HepG2 (cell line): ENCODE data around the gene SLC16A11. TPM values are rescaled to one million over a fixed set of nuclear protein-coding genes. Genes with fewer than 3 reads are reported as not detected.

ENCODE experiments used
- CBX5 ChIP-seq: sonication (generic); formaldehyde crosslinking; IDR thresholded peaks from 2 replicates; pipeline ENCODE4 v1.4.0; 2020; ENCODE audit warnings: missing genetic modification reagents, borderline replicate concordance
- CEBPZ ChIP-seq: IDR thresholded peaks from 2 replicates; pipeline ENCODE4 v1.6.1; 2012; ENCODE audit warnings: low read length, improper control_type of control experiment
- CHD4 ChIP-seq: fragments of 200-600 bp; sonication (generic); IDR thresholded peaks from 2 replicates; pipeline ENCODE4 v1.7.0; 2017; ENCODE audit warnings: mild to moderate bottlenecking, low read length, borderline replicate concordance
- ESRRA ChIP-seq: sonication (generic); formaldehyde crosslinking; IDR thresholded peaks from 2 replicates; pipeline ENCODE4 v1.5.1; 2020; ENCODE audit warnings: mild to moderate bottlenecking, low read depth, missing genetic modification reagents
- FOXP1 ChIP-seq, 2 experiments: fragments of 450-650 bp in 1 of 2; IDR thresholded peaks; 2 replicates each; pipeline ENCODE4 v1.6.1; 2017 to 2018; ENCODE audit warnings: antibody characterized with exemption in 1 of 2
- GRHL1 ChIP-seq: sonication (generic); formaldehyde crosslinking; conservative IDR thresholded peaks from 2 replicates; pipeline ENCODE4 v1.8.0; 2022; ENCODE audit warnings: missing genetic modification reagents
- HDAC2 ChIP-seq: sonication (generic); formaldehyde crosslinking; IDR thresholded peaks from 2 replicates; pipeline ENCODE4 v1.4.0; 2020; ENCODE audit warnings: missing genetic modification reagents
- HOXA5 ChIP-seq: sonication (generic); formaldehyde crosslinking; IDR thresholded peaks from 2 replicates; pipeline ENCODE4 v1.4.0; 2020; ENCODE audit warnings: missing genetic modification reagents
- ISX ChIP-seq: sonication (generic); formaldehyde crosslinking; conservative IDR thresholded peaks from 2 replicates; pipeline ENCODE4 v1.5.0; 2020; ENCODE audit warnings: missing genetic modification reagents
- MED8 ChIP-seq: sonication (generic); formaldehyde crosslinking; IDR thresholded peaks from 2 replicates; pipeline ENCODE4 v1.8.1; 2023; ENCODE audit warnings: mild to moderate bottlenecking, missing genetic modification reagents; ENCODE audit not compliant: insufficient replicate concordance
- NCOA1 ChIP-seq: sonication (generic); formaldehyde crosslinking; IDR thresholded peaks from 2 replicates; pipeline ENCODE4 v1.9.0; 2021; ENCODE audit warnings: missing genetic modification reagents
- NR2F2 ChIP-seq: IDR thresholded peaks from 2 replicates; pipeline ENCODE4 v1.6.1; 2012; ENCODE audit warnings: low read depth, inconsistent platforms, borderline replicate concordance
- RAD21 ChIP-seq: fragments of 450-650 bp; formaldehyde crosslinking; IDR thresholded peaks from 2 replicates; pipeline ENCODE4 v1.5.0; 2020; ENCODE audit warnings: mild to moderate bottlenecking
- TFDP1 ChIP-seq: IDR thresholded peaks from 2 replicates; pipeline ENCODE4 v1.6.1; 2016; ENCODE audit warnings: missing compliant biosample characterization, missing genetic modification reagents, borderline replicate concordance
- ZBTB21 ChIP-seq: sonication (generic); formaldehyde crosslinking; IDR thresholded peaks from 2 replicates; pipeline ENCODE4 v1.4.0; 2020; ENCODE audit warnings: missing genetic modification reagents
- ZEB1 ChIP-seq: IDR thresholded peaks from 2 replicates; pipeline ENCODE4 v1.6.1; 2012; ENCODE audit warnings: mild to moderate bottlenecking, low read depth, inconsistent platforms; ENCODE audit not compliant: insufficient replicate concordance
- ZNF558 ChIP-seq: sonication (generic); formaldehyde crosslinking; IDR thresholded peaks from 2 replicates; pipeline ENCODE4 v1.9.0; 2022; ENCODE audit warnings: mild to moderate bottlenecking, missing genetic modification reagents, borderline replicate concordance
- ZNF724P ChIP-seq: sonication (generic); formaldehyde crosslinking; IDR thresholded peaks from 2 replicates; pipeline ENCODE4 v1.8.0; 2022; ENCODE audit warnings: missing genetic modification reagents, borderline replicate concordance
- polyA plus RNA-seq, 8 experiments: library from polyadenylated mRNA; depleted of rRNA in 3 of 8; stranded (reverse) in 7 of 8; unstranded in 1 of 8; fragments of >200 nt; fragmentation: Illumina TruSeq in 4 of 8; extraction: Trizol in 4 of 8; gene quantifications; 2 replicates each; pipeline versions ENCODE4 v1.2.1 to v1.2.3, GENCODE V29; 2011 to 2016; ENCODE audit warnings: low read depth in 4 of 8, missing spikeins in 1 of 8, mixed read lengths in 1 of 8; ENCODE audit not compliant: insufficient read depth in 1 of 8
- total RNA-seq, 5 experiments: library from RNA; depleted of rRNA; stranded (reverse); fragments of >200 nt; fragmentation: Illumina TruSeq; extraction: Trizol; gene quantifications; 2 replicates each; pipeline ENCODE4 v1.2.3, GENCODE V29; 2016; ENCODE audit warnings: low read depth in 1 of 5
- TF ChIP-seq, protein P1 (sequence below): sonication (generic); formaldehyde crosslinking; IDR thresholded peaks from 2 replicates; pipeline ENCODE4 v1.9.0; 2022; ENCODE audit warnings: low read depth, missing genetic modification reagents
- TF ChIP-seq, protein P2 (sequence below): sonication (generic); formaldehyde crosslinking; IDR thresholded peaks from 2 replicates; pipeline ENCODE4 v1.8.1; 2022; ENCODE audit warnings: mild to moderate bottlenecking, missing genetic modification reagents

Gene SLC16A11
- total and polyA plus RNA-seq, 2 of the 13 experiments (the other 11 are each of a cell fraction or from before 2014, with no cell fraction given) = not detected

DNA sequence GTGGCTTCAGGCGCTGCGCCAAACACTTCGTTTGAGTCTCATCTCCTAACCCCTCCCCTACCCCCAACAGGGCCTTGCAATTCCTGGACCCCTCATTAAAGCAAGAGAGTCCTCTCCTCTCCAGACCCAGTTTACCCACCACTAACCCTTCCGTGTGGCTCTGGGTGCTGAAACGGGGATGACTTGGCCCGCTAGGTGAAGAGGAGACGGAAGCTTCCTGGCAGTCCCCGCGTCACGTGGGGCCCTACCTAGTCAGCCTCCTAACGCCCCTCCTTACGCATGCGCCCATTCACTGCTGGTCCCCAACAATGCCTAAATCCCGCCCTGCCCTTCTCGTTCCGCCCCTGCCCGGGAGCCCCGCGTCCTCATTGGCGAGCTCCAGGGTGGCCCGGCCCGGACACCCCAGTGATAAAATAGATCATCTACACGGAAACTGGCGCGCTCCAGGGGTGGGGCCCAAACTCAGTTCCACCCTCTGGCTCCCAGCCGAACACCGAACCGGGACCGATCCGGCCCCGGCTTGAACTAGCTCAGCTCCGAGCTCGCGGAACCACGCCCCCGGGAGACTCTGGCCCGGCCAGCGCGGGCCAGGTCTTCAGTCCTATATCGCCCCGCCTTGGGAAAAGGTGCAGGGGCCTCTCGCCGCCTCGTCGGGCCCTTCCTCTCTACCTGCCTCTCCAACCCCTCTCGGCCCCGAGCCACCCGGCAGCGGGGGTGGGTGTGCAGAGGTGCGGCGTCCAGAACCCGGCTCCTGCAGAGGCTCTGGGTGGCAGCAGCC lies 8.1 kb downstream of the SLC16A11 start, which contains the start of gene SLC16A13 (continued):
- no peak for TF ChIP-seq CEBPZ
- no peak for TF ChIP-seq GRHL1 (CRISPR knock-in tag)
- TF ChIP-seq ISX (CRISPR knock-in tag) = no peak
- TF ChIP-seq, protein P1, sequence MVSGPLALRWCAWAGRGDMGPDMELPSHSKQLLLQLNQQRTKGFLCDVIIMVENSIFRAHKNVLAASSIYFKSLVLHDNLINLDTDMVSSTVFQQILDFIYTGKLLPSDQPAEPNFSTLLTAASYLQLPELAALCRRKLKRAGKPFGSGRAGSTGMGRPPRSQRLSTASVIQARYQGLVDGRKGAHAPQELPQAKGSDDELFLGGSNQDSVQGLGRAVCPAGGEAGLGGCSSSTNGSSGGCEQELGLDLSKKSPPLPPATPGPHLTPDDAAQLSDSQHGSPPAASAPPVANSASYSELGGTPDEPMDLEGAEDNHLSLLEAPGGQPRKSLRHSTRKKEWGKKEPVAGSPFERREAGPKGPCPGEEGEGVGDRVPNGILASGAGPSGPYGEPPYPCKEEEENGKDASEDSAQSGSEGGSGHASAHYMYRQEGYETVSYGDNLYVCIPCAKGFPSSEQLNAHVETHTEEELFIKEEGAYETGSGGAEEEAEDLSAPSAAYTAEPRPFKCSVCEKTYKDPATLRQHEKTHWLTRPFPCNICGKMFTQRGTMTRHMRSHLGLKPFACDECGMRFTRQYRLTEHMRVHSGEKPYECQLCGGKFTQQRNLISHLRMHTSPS = no peak
- TF ChIP-seq CBX5 = peak; percentile 23; the same call in 1 of the 2 replicates
- TF ChIP-seq ZEB1 = no peak
- no peak for TF ChIP-seq NCOA1
- peak; percentile 79; the same call in 1 of the 2 replicates for TF ChIP-seq ZNF558 (CRISPR knock-in tag)
- no peak for TF ChIP-seq ZNF724P
- no peak for TF ChIP-seq HDAC2
- 0 out of 2 replicates have a peak, but pooled peaks have one; percentile 16 for TF ChIP-seq CHD4
- TF ChIP-seq, protein P2, sequence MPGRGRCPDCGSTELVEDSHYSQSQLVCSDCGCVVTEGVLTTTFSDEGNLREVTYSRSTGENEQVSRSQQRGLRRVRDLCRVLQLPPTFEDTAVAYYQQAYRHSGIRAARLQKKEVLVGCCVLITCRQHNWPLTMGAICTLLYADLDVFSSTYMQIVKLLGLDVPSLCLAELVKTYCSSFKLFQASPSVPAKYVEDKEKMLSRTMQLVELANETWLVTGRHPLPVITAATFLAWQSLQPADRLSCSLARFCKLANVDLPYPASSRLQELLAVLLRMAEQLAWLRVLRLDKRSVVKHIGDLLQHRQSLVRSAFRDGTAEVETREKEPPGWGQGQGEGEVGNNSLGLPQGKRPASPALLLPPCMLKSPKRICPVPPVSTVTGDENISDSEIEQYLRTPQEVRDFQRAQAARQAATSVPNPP = peak; percentile 74; the same call in 1 of the 2 replicates
- TF ChIP-seq HOXA5 = no peak
- TF ChIP-seq MED8 (CRISPR knock-in tag) = no peak
- TF ChIP-seq ESRRA (CRISPR knock-in tag) = peak; percentile 22; the same call in 1 of the 2 replicates
- no peak for TF ChIP-seq FOXP1 (IDR thresholded peaks at IDR 0.05)
- no peak for TF ChIP-seq FOXP1 (CRISPR knock-in tag; IDR thresholded peaks at IDR 0.05)
- peak; percentile 53; the same call in 1 of the 2 replicates for TF ChIP-seq TFDP1 (CRISPR knock-in tag)
- TF ChIP-seq ZBTB21 = no peak
- TF ChIP-seq NR2F2 = no peak
- no peak for TF ChIP-seq RAD21 (CRISPR knock-in tag)
